Activated naive CD4-positive, alpha-beta T cell treated with Interleukin-2 at 50 U/mL for 16 hours (primary cell): Measurements from ENCODE around the gene NCF4.

ENCODE experiments used
- DNase-seq: peaks from one replicate; pipeline ENCODE4 v3.0.0-alpha.2; 2020

Gene NCF4

GRCh38 chr22:36899498-36899897, 38.7 kb downstream of the NCF4 start:
- no peak for DNase-seq

- DNase-seq: no peak
These were observed 39.4 kb downstream of the NCF4 start for GRCh38 chr22:36900225-36900624.

- DNase-seq: no peak
These were observed 40.1 kb downstream of the NCF4 start for GRCh38 chr22:36900880-36901279.

- DNase-seq: no peak
These were observed 40.8 kb downstream of the NCF4 start for GRCh38 chr22:36901411-36902142.

GRCh38 chr22:36902143-36902926, 41.5 kb downstream of the NCF4 start:
- DNase-seq: no peak

GRCh38 chr22:36904260-36904880, 43.6 kb downstream of the NCF4 start:
- no peak for DNase-seq

- no peak for DNase-seq
These were observed 46.7 kb downstream of the NCF4 start for GRCh38 chr22:36907253-36908195.

GRCh38 chr22:36910461-36910860, 49.7 kb downstream of the NCF4 start:
- DNase-seq: no peak

GRCh38 chr22:36911887-36912661, 51.3 kb downstream of the NCF4 start:
- DNase-seq: no peak

GRCh38 chr22:36912694-36913426, 52.1 kb downstream of the NCF4 start:
- no peak for DNase-seq

- no peak for DNase-seq
These were observed 52.9 kb downstream of the NCF4 start, which contains the start of gene CSF2RB for GRCh38 chr22:36913427-36914389. TSS of gene CSF2RB (plus strand) at chr22:36913628. CDS start at chr22:36922208, 8,580 bp downstream.

- DNase-seq: no peak
These were observed 53.6 kb downstream of the NCF4 start for GRCh38 chr22:36914390-36914752.

- DNase-seq: no peak
These were observed 55.2 kb downstream of the NCF4 start for GRCh38 chr22:36916034-36916433.

- no peak for DNase-seq
These were observed 57.9 kb downstream of the NCF4 start for GRCh38 chr22:36918586-36919284.

GRCh38 chr22:36921309-36922104, 60.7 kb downstream of the NCF4 start:
- no peak for DNase-seq

- no peak for DNase-seq
These were observed 61.4 kb downstream of the NCF4 start for GRCh38 chr22:36922105-36922608.

GRCh38 chr22:36922711-36923110, 61.9 kb downstream of the NCF4 start:
- DNase-seq: no peak

- DNase-seq: no peak
These were observed 62.5 kb downstream of the NCF4 start for GRCh38 chr22:36923131-36923788.
